NCI-H510A (cell line): ENCODE measurements around the gene PTPN4.
A peak's percentile ranks its signal among the peaks of the same experiment; 100 is the strongest.

Source experiments
- DNase-seq: peaks from one replicate; lab custom pipeline; 2025; lab: John Stamatoyannopoulos, UW

Gene PTPN4

DNA sequence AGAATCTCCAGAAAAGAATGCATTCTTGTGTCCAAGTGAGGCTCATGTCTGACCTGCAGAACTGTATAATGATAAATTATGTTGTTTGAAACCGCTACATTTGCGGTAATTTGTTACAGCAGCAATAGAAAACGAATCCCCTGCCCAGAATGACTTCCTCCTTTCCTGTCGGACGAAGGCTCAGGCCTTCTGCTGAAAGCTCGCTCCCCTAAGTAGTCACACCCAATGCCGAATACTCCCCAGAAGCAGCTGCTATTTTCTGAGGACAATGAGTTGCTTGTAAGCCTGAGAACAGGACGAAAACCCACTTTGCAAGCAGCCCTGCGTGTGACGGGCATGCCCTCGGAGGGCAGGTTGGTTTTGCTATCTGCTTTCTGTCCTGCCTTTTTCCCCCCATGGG, 27.7 kb upstream of the PTPN4 start:
- no peak for DNase-seq

DNA sequence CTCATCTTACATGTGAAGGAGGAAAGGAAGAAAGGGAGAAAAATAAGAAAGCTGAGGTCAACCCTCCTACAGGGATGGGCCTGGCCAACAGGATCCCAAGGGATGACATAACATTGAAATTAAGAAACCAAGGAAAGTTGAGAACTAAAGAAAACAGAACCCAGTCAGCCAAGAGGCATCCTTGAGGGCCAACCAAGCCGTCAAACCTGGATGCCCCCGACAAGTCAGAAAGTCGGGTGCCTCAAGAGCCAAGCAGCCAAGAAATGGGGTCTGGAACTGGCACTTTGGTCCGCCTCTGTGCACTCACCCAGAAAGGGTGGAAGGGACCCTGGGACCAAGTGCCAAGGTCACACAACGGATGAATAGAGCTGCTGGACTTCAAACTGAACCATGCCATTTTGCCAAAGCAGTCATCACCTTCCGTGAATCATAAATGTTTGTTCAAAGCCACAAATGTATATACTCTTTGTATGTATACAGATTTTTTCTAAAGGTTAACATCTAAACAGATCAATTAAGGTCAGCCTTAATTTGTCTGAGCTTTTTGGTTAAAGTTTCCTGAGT, 27.0 kb upstream of the PTPN4 start:
- no peak for DNase-seq

DNA sequence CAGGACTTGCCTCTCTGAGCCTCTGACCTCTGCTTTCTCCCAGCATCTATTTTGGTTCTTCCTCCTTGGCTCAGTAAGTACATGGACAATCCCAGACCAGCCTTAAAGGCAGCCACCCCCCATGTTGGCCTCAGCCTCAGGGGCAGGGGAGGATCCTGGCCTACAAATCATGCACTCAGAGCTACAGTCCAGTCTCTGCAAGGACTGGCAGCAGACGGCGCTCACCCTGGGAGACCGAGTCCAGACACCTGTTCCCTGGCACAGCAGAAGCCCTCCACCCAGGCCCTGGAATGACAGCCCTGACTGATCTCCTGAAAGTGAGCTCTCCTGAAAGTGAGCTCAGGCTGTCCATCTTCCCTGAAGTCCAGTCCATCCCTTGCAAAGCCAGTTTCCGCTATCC, 25.7 kb upstream of the PTPN4 start:
- DNase-seq: no peak

DNA sequence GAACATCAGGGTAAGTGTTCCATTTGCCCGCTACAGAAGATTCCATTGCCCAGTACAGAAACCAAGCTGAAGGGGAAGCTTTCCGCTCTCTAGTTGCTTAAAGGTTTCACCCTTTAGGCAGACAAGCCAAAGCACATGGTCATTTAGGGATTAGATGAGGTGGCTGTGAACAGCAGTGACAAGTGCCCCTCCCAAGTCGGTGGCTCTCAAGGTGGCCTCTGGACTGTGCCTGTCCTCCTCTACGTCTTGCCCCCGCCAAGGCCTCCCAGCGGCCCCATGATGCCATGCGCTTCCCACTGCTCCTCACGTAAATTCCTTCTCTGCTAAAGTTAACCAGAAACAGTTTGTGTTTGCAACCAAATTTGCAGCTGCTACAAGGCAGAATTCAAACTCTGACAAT, 24.2 kb upstream of the PTPN4 start:
- no peak for DNase-seq

DNA sequence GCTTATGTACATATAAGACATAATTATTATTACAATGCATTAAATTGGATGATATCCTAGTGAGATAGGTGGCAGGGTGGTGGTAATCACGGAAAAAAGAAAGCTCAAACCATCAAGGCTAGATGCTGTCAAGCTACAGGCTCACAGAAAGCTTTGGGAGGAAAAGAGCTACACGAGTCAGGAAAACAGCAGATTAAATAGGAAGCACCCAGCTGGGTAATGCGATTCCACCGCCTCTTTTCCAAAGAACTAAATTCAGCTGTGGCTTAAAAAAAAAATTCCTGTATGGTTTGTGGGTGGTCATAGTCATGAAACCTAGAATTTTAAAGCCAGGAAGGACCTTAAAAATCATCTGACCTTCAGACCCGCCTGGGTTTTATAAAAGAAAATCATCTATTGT, 23.7 kb upstream of the PTPN4 start:
- no peak for DNase-seq

DNA sequence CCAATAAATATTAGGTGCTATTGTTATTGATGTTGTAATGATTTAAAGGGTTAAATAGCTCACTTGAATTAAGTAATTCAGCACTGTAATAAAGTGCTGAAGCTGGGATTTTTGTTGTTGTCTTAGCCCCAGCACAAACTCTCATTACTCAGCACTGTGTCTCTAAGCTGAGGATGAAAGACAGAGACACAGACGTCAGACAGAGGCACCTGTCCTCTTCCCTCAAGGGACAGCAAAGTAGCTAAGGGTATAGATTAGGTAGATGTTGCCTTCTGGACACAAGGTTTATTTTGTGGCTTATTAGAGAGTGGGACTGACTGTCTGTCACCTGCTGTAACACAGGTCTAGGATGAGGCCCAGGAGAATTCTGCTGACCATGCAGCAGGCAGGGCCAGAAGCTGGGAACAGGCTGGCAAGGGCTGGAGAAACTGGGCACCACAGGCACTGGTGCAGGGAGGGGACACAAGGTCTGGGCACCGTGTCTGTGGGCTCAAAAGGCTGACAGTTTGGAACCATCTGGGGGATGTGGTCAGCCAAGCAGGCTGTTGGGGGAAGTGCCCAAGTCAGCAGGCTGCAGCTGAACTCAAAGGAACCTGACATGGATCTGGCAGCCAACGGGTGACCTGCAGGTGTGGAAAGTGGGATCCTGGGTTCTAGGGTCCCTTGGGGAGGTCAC, 20.0 kb upstream of the PTPN4 start:
- no peak for DNase-seq

DNA sequence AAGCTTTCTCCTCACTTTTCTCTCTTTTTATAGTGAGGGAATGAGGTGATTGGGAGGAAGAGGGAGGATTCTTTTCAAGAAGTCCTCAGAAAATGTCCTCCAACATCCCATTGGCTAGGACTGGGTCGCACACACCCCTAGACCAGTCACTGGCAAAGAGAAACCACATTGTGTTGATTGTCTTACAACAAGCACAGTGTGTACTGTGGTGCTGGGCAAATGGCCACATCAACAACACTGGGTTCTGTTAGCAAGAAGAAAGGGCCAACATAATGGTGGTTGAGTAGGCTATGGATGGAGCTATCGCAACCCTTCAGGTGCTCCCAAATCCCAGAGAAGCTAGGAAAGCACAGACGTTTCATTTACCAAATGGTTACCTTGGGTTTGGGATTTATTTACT, 18.7 kb upstream of the PTPN4 start:
- DNase-seq: no peak

DNA sequence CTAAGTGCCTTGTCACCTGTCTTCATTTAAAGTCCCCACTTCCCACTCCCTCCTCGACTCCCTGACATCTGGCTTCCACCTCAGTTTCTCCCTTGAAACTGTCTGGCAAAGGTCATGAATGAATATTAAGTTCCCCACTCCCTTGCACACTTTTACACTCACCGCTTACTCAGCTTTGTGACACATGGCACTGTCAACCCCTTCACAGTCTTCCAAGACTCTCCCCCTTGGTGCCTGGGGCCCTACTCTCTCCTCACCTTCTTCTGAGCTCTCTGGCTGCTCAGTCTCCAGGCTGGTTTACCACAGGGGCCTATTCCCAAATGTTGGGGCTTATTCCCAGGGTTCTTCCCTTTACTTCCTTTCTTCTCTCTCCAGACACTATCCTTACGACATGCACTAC, 17.9 kb upstream of the PTPN4 start:
- DNase-seq: no peak

DNA sequence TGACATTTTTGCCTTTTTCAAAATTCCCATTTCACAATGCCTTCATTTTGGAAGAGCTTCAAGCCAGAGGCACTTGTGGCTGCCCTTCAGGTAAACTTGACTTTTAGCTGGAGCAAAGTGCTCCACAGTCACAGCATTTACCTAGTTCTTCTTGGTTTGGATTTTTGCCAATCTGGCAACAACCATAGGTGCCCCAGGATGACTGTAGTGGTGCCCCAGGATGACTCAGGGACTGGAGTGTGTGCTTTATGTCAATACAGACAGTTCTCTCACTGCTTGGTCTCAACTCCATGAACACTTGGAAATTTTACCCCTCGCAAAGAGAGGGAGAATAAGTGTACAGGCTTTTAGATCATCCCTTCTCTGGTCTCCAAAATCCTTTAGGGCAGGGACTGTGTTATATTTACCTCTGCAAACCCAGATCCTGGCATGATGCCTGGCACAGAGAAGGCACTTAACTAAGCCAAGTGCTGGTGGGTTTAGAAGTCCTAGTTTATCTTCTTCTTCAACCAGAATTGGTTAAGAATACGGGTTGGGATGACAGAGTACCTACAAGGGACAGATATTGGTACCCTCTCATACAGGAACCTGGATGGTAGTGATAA, 15.3 kb upstream of the PTPN4 start:
- DNase-seq: peak; percentile 73

DNA sequence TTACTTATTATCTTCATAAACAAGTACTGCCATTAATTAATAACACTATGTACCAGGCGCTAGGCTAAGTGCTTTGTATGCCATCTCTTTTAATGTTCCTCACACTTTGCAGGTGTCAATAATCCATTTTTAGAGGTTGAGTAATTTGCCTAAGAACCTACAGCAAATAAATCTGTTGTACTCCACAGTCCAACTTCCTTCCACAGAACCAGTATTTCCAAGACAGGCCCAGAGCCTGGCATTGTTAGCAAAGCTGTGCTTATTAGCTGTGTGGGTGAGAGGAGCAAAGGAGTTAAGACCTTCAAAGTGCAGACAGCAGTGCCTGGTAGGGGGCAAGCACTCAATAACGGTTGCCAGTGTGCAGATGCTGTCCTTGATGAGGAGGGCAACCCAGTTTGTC, 14.2 kb upstream of the PTPN4 start:
- no peak for DNase-seq

DNA sequence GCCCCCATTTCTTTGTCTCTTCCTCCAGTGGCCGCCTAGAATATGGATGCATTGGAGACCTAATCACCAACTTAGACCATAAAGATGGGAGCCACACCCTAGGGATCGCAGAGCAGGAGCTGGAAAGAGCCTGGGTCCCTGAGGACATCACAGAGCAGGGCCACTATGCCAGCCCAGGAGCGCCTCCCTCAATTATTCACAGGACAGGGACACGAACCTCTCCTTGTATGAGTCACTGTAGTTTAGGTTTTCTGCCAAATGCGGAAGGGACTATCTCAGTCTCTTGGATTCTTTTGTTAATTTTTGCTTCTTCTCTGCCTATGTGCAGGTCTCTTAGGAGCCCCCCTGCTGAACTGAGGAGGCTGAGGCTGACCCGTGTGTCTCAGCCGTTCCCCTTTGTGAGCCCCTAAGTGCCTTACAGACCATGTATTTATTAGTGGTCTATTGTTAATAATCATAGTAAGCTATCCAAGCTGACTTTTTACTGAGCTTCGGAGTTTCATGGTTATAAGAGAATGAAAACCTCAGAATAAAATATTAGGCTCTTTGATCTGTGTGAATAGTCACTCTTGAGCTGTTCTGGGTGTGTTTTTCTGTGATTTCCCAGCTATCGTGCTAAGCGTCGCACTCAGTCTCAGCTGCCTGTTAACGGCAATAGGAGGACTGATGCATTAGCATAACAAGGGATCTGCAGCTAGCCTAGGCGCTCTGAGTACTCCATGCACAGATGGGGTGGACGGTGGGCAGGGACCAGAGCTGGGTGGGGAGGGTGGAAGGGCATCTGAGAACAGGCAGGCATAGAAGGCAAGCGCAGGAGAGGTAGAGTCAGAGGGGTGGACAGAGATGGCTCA, 12.7 kb upstream of the PTPN4 start:
- no peak for DNase-seq

DNA sequence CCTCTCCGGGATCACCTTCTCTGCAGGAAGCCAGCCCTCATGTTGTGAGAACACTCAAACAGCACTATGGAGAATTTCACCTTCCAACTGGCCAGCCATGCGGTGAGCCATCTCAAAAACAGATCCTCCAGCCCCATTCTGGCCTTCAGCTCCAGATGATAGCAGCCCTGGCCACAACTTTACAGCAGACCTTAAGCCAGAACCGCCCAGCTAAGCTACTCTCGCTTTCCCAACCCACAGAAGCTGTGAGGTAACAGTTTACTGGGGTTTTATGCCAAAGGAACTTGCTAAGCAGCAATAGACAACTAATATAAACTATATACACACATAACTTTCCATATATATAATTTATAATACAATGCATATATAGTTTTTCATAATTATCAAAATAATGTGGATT, 11.6 kb upstream of the PTPN4 start:
- no peak for DNase-seq

DNA sequence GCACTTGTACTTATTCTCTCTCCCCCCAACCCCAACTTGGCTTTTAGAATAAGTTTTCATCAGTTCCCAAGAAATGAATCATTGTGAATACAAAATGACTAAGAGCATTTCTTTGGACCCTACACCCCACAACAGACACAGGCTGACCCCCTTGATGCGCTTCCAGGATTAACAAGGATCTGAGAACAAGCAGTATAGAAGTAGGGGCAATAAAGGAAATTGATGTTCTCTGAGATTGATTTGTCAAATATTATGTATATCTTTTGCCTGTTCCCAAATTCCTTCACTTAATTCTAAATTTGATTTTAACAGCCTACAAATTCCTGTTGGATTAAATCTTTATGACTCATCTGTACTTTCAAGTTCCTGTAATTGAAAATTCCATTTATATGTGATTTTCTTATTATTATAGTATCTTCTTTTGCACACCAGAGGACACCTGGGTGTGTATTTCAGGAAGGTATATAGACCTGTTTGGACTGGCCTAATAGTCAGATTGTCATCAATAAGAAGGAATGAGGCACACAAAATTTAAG, 10.2 kb upstream of the PTPN4 start:
- DNase-seq: no peak

DNA sequence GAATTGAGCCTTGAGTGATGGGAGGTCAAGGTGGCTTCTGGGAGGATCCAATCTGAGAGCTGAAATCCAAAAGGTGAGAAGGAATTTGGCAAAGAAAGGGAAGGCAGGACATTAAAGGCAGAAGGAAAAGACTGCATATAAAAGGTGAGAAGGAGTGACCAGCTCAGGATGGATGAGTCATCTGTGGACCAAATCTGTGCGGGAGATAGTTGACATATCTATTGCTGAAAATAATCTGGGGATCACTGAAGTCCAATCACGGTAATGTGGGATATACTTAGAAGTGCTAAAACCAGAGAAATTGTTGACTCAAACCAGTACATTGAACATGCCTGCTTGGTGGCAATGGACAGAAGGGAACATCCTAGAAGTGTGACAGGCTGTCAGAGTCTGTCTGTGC, 8.0 kb upstream of the PTPN4 start:
- no peak for DNase-seq

DNA sequence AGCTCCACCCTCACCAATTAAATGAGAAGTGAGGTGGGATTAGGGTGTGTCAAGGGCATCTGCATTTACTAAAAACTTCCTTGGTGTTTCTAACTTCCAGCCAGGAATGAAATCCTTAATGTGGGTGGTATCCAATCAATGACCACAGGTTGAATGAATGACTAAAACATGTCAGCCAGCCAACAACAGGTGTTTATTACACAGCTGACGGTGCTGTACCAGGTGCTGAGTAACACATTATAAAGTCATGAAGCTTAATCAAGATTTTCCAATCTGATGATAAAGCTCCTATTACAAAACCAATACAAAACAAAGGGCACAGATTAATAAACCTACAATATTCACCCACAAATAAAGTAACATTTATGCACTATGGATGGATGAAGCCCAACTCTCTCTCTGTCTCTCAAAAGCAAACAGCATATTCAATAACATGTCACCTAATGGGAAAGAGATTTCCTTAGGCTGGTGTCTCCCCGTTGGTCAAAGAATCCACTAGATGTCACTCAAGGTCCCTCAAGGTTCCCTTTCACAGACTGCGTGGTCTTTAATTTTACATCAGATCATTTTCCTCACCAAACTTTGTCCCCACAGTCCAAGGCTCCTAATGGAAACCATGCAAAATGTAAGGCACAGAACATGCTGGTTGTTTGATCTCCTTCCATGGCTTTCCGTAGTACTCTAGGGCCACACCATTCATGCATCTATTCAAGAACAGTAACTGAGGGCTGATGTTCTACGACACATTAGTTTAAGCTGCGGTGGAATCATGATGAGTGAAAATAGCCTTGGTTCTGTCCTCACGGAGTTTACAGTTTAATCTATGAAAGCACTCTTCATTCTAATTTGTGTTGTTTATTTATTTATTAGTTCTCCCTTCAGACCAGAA, 6.4 kb upstream of the PTPN4 start:
- no peak for DNase-seq

DNA sequence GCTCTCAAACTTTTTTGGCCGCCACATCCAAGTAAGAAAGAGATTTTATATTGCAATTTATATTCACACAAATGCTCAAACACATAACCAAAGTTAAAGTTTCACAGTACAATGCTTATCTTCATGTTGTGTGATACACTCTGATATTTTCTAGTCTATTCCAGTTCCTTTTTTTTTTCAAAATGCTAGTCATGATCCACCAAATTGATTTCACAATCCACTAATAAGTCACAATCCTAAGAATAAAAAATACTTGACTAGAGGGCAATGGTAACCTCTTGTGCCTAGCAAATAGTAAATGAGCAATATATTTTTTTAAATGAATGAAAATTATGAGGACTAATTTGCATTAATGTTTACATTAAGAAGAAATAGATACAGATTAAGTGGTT, 5.8 kb upstream of the PTPN4 start:
- no peak for DNase-seq

DNA sequence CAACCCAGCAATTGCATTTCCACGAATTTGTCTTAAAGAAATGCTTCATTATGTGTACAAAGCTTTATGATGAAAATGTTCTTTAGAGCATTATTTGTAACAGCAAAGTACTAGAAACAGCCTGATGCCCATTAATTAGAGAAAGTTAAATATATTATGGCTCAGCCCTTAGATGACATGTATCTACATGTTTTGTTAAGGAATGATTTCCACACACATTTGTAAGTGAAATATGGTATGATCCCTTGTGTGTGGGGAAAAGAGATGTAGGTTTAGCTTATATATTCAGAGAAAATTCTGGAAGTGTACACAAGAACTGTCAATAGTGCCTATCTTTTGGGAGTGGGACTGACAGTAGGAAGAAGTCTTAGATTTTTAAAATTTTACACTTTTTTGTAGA, 3.8 kb upstream of the PTPN4 start:
- no peak for DNase-seq

DNA sequence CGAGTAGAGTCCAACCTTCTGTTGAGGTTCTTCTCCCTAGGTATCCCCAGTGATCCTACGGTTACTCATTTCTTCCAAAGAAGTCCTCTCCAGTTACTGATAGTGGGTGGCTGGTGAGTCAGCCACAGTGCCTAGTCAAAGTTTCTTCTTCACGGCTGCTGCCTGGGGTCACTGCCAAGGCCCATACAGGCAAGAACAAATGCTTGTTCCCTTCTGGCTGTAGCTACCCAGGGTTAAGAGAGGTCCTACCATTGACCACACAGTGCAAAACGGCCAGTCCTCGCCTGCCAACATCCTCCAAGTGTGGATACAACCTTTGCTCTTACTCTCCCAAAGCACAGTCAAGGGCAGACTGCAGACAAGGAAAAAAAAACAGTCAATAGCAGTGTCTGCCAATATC, 2.9 kb upstream of the PTPN4 start:
- DNase-seq: no peak

DNA sequence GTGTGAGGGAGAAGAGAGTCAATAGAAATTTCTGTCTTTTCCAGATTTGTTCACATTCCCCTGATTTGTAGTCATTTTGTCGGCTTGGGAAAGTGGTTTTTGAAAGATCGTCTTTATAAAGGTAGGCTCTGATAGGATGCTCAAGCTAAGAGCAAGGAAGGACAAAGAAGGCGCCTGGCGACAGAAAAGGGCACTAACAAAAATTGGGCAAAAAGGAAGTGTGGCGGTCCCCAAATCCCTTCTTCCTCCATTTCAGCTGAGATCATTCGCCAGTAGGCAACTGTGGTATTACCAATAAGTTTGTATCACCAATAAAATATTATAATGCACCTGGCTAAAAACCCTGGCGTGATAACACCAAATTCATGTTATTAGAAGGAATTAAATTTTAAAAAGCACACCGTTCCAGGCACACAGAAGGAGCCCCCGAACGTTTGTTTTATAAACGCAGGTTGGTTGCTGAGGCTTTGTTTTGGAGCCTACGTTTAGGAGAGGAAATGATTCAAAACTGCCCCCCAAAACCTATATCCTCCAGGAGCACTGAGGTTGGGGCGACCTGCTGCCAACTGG, 756 bp upstream of the PTPN4 start:
- DNase-seq: no peak

DNA sequence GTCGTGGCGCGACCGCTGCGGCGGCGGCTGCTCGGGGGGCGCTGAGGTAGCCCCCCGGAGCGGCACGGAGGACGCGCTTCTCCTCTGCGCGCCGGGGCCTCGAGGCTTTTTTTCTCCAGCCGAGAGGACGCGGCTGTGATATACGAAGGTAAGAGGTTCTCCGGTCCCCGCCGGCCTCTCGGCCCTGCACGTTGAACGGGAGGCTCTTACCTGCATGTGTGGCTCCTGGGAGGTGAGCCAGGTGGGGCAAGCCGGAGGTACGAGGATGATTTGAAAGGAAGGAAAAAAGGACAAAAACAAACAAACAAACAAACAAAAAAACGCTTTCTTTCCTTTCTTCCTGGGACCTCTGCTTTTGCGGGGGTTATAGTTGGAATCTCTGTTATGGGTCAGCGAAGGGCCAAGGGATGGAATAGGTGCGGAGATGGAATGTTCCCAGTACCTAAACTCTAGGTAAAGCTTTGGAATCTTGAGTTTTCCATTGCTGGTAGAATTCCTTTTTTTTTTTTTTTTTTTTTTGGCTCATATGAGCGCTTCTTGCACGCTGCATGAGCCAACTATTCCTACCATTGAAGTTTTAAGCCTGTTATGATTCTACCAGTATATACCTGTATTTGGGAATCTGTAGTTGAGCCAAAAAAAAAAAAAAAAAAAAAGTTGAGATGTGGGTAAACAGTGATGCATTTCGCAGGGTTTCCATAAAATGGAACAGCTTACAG, 674 bp downstream of the PTPN4 start:
- peak; percentile 35 for DNase-seq

DNA sequence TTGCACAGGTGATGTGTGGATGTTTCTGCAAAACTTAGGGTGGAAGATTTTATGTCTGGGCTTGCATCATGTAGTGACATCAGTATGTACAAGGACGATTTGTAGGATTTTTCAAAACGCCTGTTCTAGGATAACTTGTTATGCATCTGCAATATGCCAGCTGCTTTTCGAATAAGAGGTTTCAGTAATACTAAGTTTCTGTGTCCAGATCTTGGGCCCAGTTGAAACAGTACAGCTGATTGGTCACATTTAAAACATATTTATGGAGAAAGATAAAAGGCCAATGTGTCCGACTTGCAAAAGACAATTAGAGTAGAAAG, 1.2 kb downstream of the PTPN4 start:
- DNase-seq: no peak
